RCC 7860 (cell line): Measurements from ENCODE around the gene HBM.
"Not testable (repeated sequence)": the region's sequence is repeated elsewhere in the genome, so short reads cannot be mapped to it uniquely, and the experiment has no call there.

Experiments used
- DNase-seq: peaks from one replicate; pipeline ENCODE4 v3.0.0-alpha.2; 2015; ENCODE audit warnings: low spot score
- FAIRE-seq: peaks from 2 replicates; lab custom pipeline; 2012; peaks lifted over from hg19 to GRCh38; lab: Jason Lieb, UNC

The HBM gene

GRCh38 chr16:165539-166374 lies at the start of gene HBM:
TSS of gene HBM (plus strand) at chr16:165978. CDS start at chr16:165998, 20 bp downstream.
- DNase-seq (no peak), FAIRE-seq (no peak)

- FAIRE-seq (no peak), DNase-seq (no peak)
Observed at GRCh38 chr16:116015-116414, 49.8 kb upstream of the HBM start.

DNA sequence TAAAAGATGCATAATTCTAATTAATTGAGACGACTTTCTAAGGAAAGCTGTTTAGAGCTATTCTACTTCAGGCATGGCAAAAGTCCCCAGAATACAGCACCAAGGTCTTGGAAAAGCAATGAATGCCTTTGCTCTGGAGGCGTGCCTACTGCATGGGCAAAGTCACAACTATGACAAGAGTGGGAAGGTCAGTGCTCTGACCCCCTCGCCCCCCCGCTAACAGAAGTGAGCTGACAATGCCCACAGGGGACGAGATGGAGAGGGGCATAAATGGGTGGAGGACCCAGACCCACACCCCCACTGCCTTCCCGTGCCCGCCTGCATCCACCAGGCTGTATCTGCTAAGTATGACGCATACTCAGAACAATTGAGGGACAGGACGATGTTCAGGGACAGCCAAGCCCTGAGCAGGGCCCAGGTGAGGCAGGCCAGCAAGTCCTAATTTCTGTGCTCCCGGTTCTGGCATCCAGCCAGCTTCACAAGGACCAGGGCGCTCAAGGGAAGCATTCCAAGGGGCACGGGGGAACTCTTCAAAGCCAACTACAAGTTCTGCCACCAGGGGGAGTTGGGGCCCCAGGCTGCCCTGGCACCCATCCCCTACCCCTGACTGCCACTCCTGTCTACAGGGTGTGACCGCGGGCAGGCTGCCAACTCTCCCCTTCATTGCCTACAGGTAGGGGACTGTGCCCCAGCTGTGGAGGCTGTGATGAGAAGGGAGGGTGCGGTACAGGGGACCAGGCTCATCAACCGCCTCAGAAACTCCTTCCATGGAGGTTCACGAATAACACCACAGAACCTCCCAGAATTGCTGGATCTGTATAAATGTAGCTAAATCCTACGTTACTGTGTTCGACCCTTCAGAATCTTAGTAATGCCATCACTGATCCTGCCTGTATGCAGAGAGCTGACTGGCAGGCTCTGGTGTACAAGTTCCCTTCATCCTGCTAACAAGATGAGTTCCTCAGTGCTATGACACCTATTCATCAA lies 48.1 kb upstream of the HBM start:
- FAIRE-seq: no peak
- DNase-seq: peak; percentile 36

- DNase-seq: no peak
- FAIRE-seq: no peak
Observed at GRCh38 chr16:118857-119256, 46.9 kb upstream of the HBM start.

- no peak for FAIRE-seq
- no peak for DNase-seq
Observed at GRCh38 chr16:119295-119694, 46.5 kb upstream of the HBM start.

DNA sequence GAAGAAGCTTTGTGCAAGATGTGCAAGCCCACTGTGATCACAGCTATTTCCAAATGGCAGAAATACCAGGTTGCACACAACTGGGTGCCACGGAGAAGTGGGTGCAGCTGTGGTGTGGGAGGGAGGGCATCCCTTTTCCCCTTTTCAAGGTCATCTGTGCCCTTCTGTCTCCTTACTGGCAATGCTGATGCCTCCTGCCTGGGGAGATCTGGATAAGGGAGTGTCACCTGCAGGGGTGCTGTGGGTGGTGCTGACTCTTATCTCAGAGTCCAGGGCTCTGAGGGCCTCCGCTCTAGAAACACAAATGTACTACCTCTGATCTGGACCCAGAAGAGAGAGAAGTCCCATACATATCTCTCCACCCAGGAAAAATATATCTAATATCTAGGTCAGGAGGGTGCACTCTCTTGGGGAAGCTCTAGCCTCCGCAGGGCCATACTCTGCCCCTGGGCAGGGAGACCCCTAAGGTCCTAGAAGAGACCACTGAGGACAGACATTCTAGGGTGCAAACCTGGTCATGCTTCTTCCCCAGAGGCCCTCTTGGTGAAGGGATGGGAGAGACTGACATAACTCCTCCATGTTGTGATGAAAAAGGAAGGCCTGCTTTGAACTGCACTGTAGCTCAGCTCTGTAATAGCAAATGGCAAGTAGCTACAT lies 45.8 kb upstream of the HBM start:
- DNase-seq: no peak

GRCh38 chr16:120756-121155 lies 45.0 kb upstream of the HBM start:
- no peak for FAIRE-seq
- DNase-seq: no peak

More for the DNA sequence above, 45.8 kb upstream of the HBM start:
- no peak for FAIRE-seq

GRCh38 chr16:122361-122760 lies 43.4 kb upstream of the HBM start:
- DNase-seq: no peak
- no peak for FAIRE-seq

- FAIRE-seq, DNase-seq: not testable (repeated sequence)
Observed at GRCh38 chr16:123558-124350, 42.0 kb upstream of the HBM start.

- DNase-seq (no peak), FAIRE-seq (no peak)
Observed at GRCh38 chr16:125011-125410, 40.8 kb upstream of the HBM start.

DNA sequence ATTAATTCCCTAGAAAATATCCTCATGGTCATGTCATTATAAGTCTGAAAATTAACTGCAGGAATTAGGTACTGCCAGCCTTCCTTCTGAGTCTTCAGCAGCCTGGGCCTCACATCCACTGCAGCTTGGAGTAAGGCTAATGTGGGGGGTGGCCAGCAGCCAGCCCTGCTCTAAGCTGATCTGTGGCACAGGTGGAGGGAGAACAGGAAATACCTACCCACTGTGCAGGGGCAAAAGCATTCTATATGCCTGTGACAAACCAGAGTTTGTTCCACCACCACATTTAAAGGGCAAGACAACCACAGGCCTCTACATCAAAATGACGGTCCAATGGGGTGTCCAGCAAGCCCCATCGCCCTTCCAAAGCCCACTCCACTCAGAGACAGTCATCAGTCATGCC lies 36.7 kb upstream of the HBM start:
- DNase-seq (no peak), FAIRE-seq (no peak)

GRCh38 chr16:130533-131173 lies 35.1 kb upstream of the HBM start:
- FAIRE-seq (no peak), DNase-seq (no peak)

DNA sequence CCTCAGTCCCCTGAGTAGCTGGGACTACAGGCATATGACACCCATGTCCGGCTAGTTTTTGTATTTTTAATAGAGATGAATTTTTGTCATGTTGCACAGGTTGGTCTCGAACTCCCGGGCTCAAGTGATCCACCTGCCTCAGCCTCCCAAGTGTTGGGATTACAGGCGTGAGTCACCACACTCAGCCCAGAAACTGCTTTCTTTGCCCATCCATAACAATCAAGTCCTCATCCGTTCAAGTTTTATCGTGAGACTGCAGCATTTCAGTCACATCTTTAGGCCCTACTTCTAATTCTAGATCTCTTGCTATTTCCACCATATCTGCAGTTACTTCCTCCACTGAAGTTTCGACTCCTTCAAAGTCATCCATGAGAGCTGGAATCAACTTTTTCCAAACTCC lies 33.7 kb upstream of the HBM start:
- no peak for FAIRE-seq

GRCh38 chr16:133716-134115 lies 32.1 kb upstream of the HBM start:
- FAIRE-seq: no peak
- no peak for DNase-seq

More for the DNA sequence above, 33.7 kb upstream of the HBM start:
- no peak for DNase-seq

DNA sequence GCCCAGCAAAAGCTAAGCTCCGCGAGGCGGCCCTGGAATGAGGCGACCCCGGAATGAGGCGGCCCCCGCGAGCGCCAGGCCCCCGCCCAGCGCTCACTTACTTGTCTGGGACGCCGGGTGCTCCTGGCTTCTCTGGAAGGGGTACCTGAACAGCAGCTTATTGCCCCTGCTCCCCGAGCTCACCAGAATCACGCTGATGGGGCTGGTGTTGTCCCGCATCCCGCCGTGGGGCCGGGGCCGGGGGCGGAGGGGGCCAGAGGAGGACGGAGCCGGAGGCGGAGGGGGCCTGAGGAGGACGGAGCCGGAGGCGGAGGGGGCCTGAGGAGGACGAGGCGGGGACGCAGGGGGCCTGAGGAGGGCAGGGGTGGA lies 27.7 kb upstream of the HBM start:
- FAIRE-seq: no peak
- no peak for DNase-seq

DNA sequence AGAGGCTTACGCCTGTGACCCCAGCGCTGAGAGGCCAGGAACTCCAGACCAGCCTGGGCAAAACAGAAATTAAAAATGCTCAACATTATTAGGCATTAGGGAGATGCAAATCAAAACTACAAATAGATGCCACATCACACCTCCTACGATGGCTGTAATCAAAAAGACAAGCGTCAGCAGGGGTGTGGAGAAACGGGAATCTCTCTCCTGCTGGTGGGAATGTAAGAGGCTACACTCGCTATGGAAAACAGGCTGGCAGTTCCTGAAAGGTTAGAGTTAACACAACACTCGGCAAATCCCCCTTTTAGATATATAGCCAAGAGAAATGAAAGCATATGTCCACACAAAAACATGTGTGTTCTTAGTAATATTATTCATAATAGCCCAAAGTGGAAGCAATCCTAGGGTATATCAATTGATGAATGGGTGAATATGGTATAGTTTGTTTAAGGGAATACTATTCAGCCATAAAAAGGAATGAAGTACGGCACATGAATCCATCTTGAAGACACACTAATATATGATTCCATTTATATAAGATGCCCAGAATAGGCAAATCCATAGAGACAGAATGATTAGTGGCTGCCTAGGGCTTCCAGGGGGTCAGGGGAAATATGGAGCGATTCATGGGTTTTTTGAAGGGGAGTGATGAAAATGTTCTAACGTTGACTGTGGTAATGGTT lies 25.5 kb upstream of the HBM start:
- FAIRE-seq: no peak
- no peak for DNase-seq

DNA sequence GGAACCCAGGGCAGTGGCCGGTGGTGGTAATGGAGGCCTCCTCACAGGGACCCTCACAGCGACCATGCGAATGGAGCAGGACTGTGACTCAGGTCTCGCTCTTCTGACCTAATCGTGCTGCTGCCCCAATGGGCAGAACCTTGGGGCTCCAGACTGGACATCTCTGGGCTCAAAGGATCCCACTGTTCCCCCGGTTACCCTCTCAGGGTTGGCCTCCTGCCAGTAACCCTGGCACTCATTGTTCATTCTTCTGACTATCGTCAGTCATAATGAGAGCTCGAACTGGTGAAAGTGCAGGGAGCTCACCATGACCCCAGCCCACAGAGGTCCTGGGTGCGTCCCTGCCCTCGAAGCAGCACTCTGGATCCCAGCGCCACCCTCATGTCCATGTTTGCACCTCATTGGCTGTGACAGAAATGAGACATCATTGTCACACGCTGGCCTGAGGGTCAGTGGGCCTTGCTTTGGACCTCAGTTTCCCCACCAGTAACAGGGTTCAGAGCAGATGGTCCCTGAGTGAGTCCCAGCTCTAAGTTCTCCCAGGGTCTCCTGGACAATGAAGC lies 23.3 kb upstream of the HBM start:
- no peak for FAIRE-seq
- DNase-seq: no peak

- FAIRE-seq (no peak), DNase-seq (no peak)
Observed at GRCh38 chr16:143047-143446, 22.7 kb upstream of the HBM start.

- FAIRE-seq (no peak), DNase-seq (no peak)
Observed at GRCh38 chr16:143456-143855, 22.3 kb upstream of the HBM start.
